K562 (cell line): Measurements from ENCODE around the gene HMCN2. TPM values are rescaled to one million over a fixed set of nuclear protein-coding genes. Genes with fewer than 3 reads are reported as not detected.
A peak's percentile ranks its signal among the peaks of the same experiment; 100 is the strongest.

Experiments used
- BACH1 ChIP-seq: fragments of 200-800 bp; sonication (Bioruptor generic); IDR thresholded peaks from 2 replicates; pipeline ENCODE4 v1.6.1; 2016; ENCODE audit warnings: missing genetic modification characterization, missing compliant biosample characterization
- ELF1 ChIP-seq: fragments of 200-800 bp; sonication (Bioruptor generic); IDR thresholded peaks from 2 replicates; pipeline ENCODE4 v1.6.1; 2016; ENCODE audit warnings: missing genetic modification characterization, missing compliant biosample characterization
- RAD21 ChIP-seq, 2 experiments: fragments of 250-450 bp in 1 of 2; fragments of 450-650 bp in 1 of 2; sonication (Bioruptor Pico) in 1 of 2; formaldehyde crosslinking in 1 of 2; IDR thresholded peaks in 1 of 2; conservative IDR thresholded peaks in 1 of 2; 2 replicates each; pipeline versions ENCODE4 v1.4.0 to v1.8.0; 2020 to 2022; ENCODE audit warnings: mild to moderate bottlenecking in 2 of 2, moderate library complexity in 1 of 2
- TRIM24 ChIP-seq, 2 experiments: fragments of 450-650 bp; IDR thresholded peaks; 2 replicates each; pipeline ENCODE4 v1.6.1; 2016
- ZKSCAN3 ChIP-seq: fragments of 250-450 bp; sonication (Bioruptor Pico); IDR thresholded peaks from 2 replicates; pipeline ENCODE4 v1.4.0; 2020
- ZNF717 ChIP-seq: fragments of 250-450 bp; sonication (Bioruptor Pico); IDR thresholded peaks from 2 replicates; pipeline ENCODE4 v1.5.0; 2021
- polyA plus RNA-seq, 8 experiments: library from polyadenylated mRNA; depleted of rRNA in 4 of 8; stranded (reverse) in 5 of 8; unstranded in 3 of 8; fragments of >200 nt; fragmentation: Nextera tagmentation in 2 of 8; fragmentation: Illumina TruSeq in 1 of 8; extraction: Ambion mirVana in 2 of 8; extraction: Trizol in 1 of 8; gene quantifications; 2 replicates each; pipeline versions ENCODE4 v1.2.1 to v1.2.3, GENCODE V29; 2011 to 2014; ENCODE audit warnings: inconsistent platforms in 1 of 8, missing spikeins in 1 of 8
- total RNA-seq, 7 experiments: library from RNA; depleted of rRNA in 6 of 7; stranded (reverse); fragments of >200 nt in 6 of 7; fragmentation: Illumina TruSeq in 2 of 7; extraction: Trizol in 2 of 7; gene quantifications; 2 replicates each; pipeline versions ENCODE4 v1.2.1 to v1.2.3, GENCODE V29; 2011 to 2021; ENCODE audit warnings: low replicate concordance in 1 of 7
- TF ChIP-seq, protein P1 (sequence below): fragments of 450-650 bp; conservative IDR thresholded peaks from 2 replicates; pipeline ENCODE4 v1.6.1; 2016; ENCODE audit warnings: missing genetic modification characterization, low read depth, mild to moderate bottlenecking, control low read depth, missing compliant biosample characterization
- TF ChIP-seq, protein P2 (sequence below): sonication (generic); IDR thresholded peaks from 2 replicates; pipeline ENCODE4 v1.6.1; 2016
- TF ChIP-seq, protein P3 (sequence below): fragments of 250-450 bp; sonication (Bioruptor Pico); IDR thresholded peaks from 2 replicates; pipeline ENCODE4 v1.9.0; 2021; ENCODE audit warnings: mild to moderate bottlenecking, inconsistent platforms
- TF ChIP-seq, protein P4 (sequence below): fragments of 450-650 bp; formaldehyde crosslinking; IDR thresholded peaks from 2 replicates; pipeline ENCODE4 v1.4.0; 2022; ENCODE audit warnings: missing genetic modification characterization

The HMCN2 gene
- total and polyA plus RNA-seq, 9 of the 15 experiments (the other 6 are each of a cell fraction or from before 2014, with no cell fraction given): 0.01 TPM; not detected in 8

DNA sequence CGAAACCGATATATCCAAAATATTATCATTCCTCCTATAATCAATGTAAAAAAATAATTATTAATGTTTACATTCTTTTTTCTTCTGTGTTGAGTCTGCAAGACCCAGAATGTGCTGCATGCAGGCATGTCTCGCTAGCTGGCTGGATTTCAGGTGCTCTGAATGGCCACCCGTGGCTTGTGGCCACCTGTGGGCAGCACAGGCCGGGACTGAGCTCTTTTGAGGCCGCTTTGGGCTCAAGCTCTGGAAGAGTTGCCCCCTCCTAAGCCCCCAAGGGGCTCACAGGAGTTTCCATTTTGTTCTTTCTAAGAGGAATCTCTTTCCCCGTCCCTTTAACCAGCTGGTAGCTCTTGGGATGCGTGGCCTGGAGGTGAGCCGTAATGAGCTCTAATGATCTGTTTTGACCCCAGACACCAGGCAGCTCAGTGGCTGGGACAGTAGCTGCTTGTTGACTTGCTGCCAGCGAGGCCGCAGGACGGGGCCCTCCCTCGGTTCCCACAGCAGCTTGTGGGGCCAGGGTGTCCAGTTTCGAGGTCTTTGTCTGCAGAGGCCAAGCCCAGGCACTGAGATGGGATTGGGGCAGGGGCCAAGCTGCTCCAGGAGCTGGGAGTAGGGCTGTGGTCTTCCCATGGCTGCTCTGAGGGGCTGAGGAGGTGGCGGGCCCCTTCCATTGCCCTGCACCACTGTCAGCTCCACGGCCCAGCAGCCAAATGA lies 200.0 kb downstream of the HMCN2 start (continued):
- TF ChIP-seq, protein P1, sequence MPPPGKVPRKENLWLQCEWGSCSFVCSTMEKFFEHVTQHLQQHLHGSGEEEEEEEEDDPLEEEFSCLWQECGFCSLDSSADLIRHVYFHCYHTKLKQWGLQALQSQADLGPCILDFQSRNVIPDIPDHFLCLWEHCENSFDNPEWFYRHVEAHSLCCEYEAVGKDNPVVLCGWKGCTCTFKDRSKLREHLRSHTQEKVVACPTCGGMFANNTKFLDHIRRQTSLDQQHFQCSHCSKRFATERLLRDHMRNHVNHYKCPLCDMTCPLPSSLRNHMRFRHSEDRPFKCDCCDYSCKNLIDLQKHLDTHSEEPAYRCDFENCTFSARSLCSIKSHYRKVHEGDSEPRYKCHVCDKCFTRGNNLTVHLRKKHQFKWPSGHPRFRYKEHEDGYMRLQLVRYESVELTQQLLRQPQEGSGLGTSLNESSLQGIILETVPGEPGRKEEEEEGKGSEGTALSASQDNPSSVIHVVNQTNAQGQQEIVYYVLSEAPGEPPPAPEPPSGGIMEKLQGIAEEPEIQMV (tag): no peak
- TF ChIP-seq, protein P2, sequence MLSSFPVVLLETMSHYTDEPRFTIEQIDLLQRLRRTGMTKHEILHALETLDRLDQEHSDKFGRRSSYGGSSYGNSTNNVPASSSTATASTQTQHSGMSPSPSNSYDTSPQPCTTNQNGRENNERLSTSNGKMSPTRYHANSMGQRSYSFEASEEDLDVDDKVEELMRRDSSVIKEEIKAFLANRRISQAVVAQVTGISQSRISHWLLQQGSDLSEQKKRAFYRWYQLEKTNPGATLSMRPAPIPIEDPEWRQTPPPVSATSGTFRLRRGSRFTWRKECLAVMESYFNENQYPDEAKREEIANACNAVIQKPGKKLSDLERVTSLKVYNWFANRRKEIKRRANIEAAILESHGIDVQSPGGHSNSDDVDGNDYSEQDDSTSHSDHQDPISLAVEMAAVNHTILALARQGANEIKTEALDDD: no peak
- no peak for TF ChIP-seq ZKSCAN3
- no peak for TF ChIP-seq ELF1 (tag)
- TF ChIP-seq TRIM24 (IDR thresholded peaks at IDR 0.05): no peak
- TF ChIP-seq, protein P3, sequence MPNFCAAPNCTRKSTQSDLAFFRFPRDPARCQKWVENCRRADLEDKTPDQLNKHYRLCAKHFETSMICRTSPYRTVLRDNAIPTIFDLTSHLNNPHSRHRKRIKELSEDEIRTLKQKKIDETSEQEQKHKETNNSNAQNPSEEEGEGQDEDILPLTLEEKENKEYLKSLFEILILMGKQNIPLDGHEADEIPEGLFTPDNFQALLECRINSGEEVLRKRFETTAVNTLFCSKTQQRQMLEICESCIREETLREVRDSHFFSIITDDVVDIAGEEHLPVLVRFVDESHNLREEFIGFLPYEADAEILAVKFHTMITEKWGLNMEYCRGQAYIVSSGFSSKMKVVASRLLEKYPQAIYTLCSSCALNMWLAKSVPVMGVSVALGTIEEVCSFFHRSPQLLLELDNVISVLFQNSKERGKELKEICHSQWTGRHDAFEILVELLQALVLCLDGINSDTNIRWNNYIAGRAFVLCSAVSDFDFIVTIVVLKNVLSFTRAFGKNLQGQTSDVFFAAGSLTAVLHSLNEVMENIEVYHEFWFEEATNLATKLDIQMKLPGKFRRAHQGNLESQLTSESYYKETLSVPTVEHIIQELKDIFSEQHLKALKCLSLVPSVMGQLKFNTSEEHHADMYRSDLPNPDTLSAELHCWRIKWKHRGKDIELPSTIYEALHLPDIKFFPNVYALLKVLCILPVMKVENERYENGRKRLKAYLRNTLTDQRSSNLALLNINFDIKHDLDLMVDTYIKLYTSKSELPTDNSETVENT (CRISPR knock-in tag): no peak
- TF ChIP-seq, protein P4, sequence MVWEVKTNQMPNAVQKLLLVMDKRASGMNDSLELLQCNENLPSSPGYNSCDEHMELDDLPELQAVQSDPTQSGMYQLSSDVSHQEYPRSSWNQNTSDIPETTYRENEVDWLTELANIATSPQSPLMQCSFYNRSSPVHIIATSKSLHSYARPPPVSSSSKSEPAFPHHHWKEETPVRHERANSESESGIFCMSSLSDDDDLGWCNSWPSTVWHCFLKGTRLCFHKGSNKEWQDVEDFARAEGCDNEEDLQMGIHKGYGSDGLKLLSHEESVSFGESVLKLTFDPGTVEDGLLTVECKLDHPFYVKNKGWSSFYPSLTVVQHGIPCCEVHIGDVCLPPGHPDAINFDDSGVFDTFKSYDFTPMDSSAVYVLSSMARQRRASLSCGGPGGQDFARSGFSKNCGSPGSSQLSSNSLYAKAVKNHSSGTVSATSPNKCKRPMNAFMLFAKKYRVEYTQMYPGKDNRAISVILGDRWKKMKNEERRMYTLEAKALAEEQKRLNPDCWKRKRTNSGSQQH (CRISPR knock-in tag): no peak
- no peak for TF ChIP-seq ZNF717 (CRISPR knock-in tag)
- peak in 1 of 2 experiments; percentile 41; a peak in 1 of 4 replicates for TF ChIP-seq RAD21 (CRISPR knock-in tag; conservative IDR thresholded peaks at IDR 0.05 in 1 of 2, IDR thresholded peaks at IDR 0.05 in 1 of 2)
- TF ChIP-seq BACH1: no peak
